ENCODE results near the gene CASZ1.

The CASZ1 gene

GRCh38 chr1:10734375-10734774 lies 62.1 kb downstream of the CASZ1 start:
- peaks cover 3% of the 10 kb centered on the region for H3K4me1 ChIP-seq (ENCODE audit: control insufficient read depth, insufficient read depth, low read depth, low read length)
- DNase-seq, result no peak
- no peak overlapping the region for H2BK5ac ChIP-seq (ENCODE audit: low read depth, low read length, poor library complexity, severe bottlenecking)
- no peak overlapping the region for H2BK120ac ChIP-seq (ENCODE audit: low read depth, low read length)
- no peak overlapping the region for H3K4ac ChIP-seq (ENCODE audit: low read depth in 1 of 2, low read length in 2 of 2)
- H3K36me3 ChIP-seq (ENCODE audit: control insufficient read depth in 1 of 2, insufficient read depth in 2 of 2, low read depth in 1 of 2, low read length in 2 of 2), result no peaks in the 10 kb centered on the region
- H4K91ac ChIP-seq (ENCODE audit: low read length), result no peak overlapping the region
- no peak overlapping the region for H3K4me3 ChIP-seq (ENCODE audit: insufficient read depth in 1 of 2, low read depth in 1 of 2, low read length in 2 of 2)
- no peak overlapping the region for H3K18ac ChIP-seq (ENCODE audit: low read depth in 1 of 2, low read length in 2 of 2)
- no peak overlapping the region for H2BK12ac ChIP-seq (ENCODE audit: low read length in 2 of 2)
- H3K9ac ChIP-seq (ENCODE audit: low read length), result no peak overlapping the region
- H3K14ac ChIP-seq (ENCODE audit: low read length in 2 of 2), result no peak overlapping the region
- no peaks in the 10 kb centered on the region for H3K79me1 ChIP-seq (replicated peaks; ENCODE audit: low read length, poor library complexity, severe bottlenecking)
- no peak overlapping the region for H2AK5ac ChIP-seq (ENCODE audit: low read length, severe bottlenecking)
- 72% methylated on average over 6 of the region's 6 CpGs for WGBS
- H3K27ac ChIP-seq (ENCODE audit: low read length, poor library complexity, severe bottlenecking), result no peak overlapping the region
- peaks cover 43 to 65% of the 10 kb centered on the region in 2 experiments for H3K27me3 ChIP-seq (ENCODE audit: control insufficient read depth in 1 of 2, insufficient read depth in 1 of 2, low read length in 2 of 2)
- no peak overlapping the region for H3K23ac ChIP-seq (ENCODE audit: low read length in 2 of 2)
- no peaks in the 10 kb centered on the region for H3K9me3 ChIP-seq (ENCODE audit: control insufficient read depth, low read length)
- no peak overlapping the region for H4K8ac ChIP-seq (ENCODE audit: low read length)
- no peak overlapping the region for H2AFZ ChIP-seq (ENCODE audit: low read depth, low read length)
- no peak overlapping the region for H3K4me2 ChIP-seq (ENCODE audit: low read length, poor library complexity, severe bottlenecking)
- no peak overlapping the region for H2BK15ac ChIP-seq (ENCODE audit: low read depth, poor library complexity, severe bottlenecking)

- Histone ChIP-seq H3K18ac (ENCODE audit: low read depth in 1 of 2, low read length in 2 of 2) (no peak overlapping the region), H4K8ac (ENCODE audit: low read length) (no peak overlapping the region), H3K9ac (ENCODE audit: low read length) (no peak overlapping the region), H2AFZ (ENCODE audit: low read depth, low read length) (no peak overlapping the region), H3K27ac (ENCODE audit: low read length, poor library complexity, severe bottlenecking) (no peak overlapping the region), H2BK15ac (ENCODE audit: low read depth, poor library complexity, severe bottlenecking) (no peak overlapping the region), H3K4me3 (ENCODE audit: insufficient read depth in 1 of 2, low read depth in 1 of 2, low read length in 2 of 2) (no peak overlapping the region), H3K4ac (ENCODE audit: low read depth in 1 of 2, low read length in 2 of 2) (no peak overlapping the region), H4K91ac (ENCODE audit: low read length) (no peak overlapping the region), H3K27me3 (ENCODE audit: control insufficient read depth in 1 of 2, insufficient read depth in 1 of 2, low read length in 2 of 2) (peaks cover 43 to 61% of the 10 kb centered on the region in 2 experiments), H3K23ac (ENCODE audit: low read length in 2 of 2) (no peak overlapping the region), H3K14ac (ENCODE audit: low read length in 2 of 2) (no peak overlapping the region), H3K9me3 (ENCODE audit: control insufficient read depth, low read length) (no peaks in the 10 kb centered on the region), H2AK5ac (ENCODE audit: low read length, severe bottlenecking) (no peak overlapping the region), H3K79me1 (replicated peaks; ENCODE audit: low read length, poor library complexity, severe bottlenecking) (no peaks in the 10 kb centered on the region), H2BK5ac (ENCODE audit: low read depth, low read length, poor library complexity, severe bottlenecking) (no peak overlapping the region), H2BK120ac (ENCODE audit: low read depth, low read length) (no peak overlapping the region), H3K4me2 (ENCODE audit: low read length, poor library complexity, severe bottlenecking) (no peak overlapping the region), H3K4me1 (ENCODE audit: control insufficient read depth, insufficient read depth, low read depth, low read length) (peaks cover 3% of the 10 kb centered on the region), H3K36me3 (ENCODE audit: control insufficient read depth in 1 of 2, insufficient read depth in 2 of 2, low read depth in 1 of 2, low read length in 2 of 2) (no peaks in the 10 kb centered on the region), H2BK12ac (ENCODE audit: low read length in 2 of 2) (no peak overlapping the region)
- DNase-seq, result no peak
- 78% methylated on average over 11 of the region's 11 CpGs for WGBS
Measured at GRCh38 chr1:10733474-10734366, 62.7 kb downstream of the CASZ1 start.

- no peak overlapping the region for H3K4me3 ChIP-seq (ENCODE audit: insufficient read depth in 1 of 2, low read depth in 1 of 2, low read length in 2 of 2)
- no peak overlapping the region for H2BK5ac ChIP-seq (ENCODE audit: low read depth, low read length, poor library complexity, severe bottlenecking)
- H3K27me3 ChIP-seq (ENCODE audit: control insufficient read depth in 1 of 2, insufficient read depth in 1 of 2, low read length in 2 of 2), result peaks cover 39 to 61% of the 10 kb centered on the region in 2 experiments
- H3K79me1 ChIP-seq (replicated peaks; ENCODE audit: low read length, poor library complexity, severe bottlenecking), result no peaks in the 10 kb centered on the region
- WGBS, result 55% methylated on average over 7 of the region's 7 CpGs
- no peaks in the 10 kb centered on the region for H3K36me3 ChIP-seq (ENCODE audit: control insufficient read depth in 1 of 2, insufficient read depth in 2 of 2, low read depth in 1 of 2, low read length in 2 of 2)
- H2BK15ac ChIP-seq (ENCODE audit: low read depth, poor library complexity, severe bottlenecking), result no peak overlapping the region
- DNase-seq, result peak; percentile 90
- H2BK12ac ChIP-seq (ENCODE audit: low read length in 2 of 2), result no peak overlapping the region
- H3K14ac ChIP-seq (ENCODE audit: low read length in 2 of 2), result no peak overlapping the region
- peaks cover 6% of the 10 kb centered on the region for H3K4me1 ChIP-seq (ENCODE audit: control insufficient read depth, insufficient read depth, low read depth, low read length)
- no peaks in the 10 kb centered on the region for H3K9me3 ChIP-seq (ENCODE audit: control insufficient read depth, low read length)
- no peak overlapping the region for H3K4ac ChIP-seq (ENCODE audit: low read depth in 1 of 2, low read length in 2 of 2)
- H3K18ac ChIP-seq (ENCODE audit: low read depth in 1 of 2, low read length in 2 of 2), result no peak overlapping the region
- no peak overlapping the region for H2AK5ac ChIP-seq (ENCODE audit: low read length, severe bottlenecking)
- H2AFZ ChIP-seq (ENCODE audit: low read depth, low read length), result no peak overlapping the region
- no peak overlapping the region for H3K9ac ChIP-seq (ENCODE audit: low read length)
- no peak overlapping the region for H2BK120ac ChIP-seq (ENCODE audit: low read depth, low read length)
- H4K8ac ChIP-seq (ENCODE audit: low read length), result no peak overlapping the region
- H3K23ac ChIP-seq (ENCODE audit: low read length in 2 of 2), result no peak overlapping the region
- H3K4me2 ChIP-seq (ENCODE audit: low read length, poor library complexity, severe bottlenecking), result no peak overlapping the region
- no peak overlapping the region for H4K91ac ChIP-seq (ENCODE audit: low read length)
- no peak overlapping the region for H3K27ac ChIP-seq (ENCODE audit: low read length, poor library complexity, severe bottlenecking)
Measured at GRCh38 chr1:10730985-10731384, 65.5 kb downstream of the CASZ1 start.

GRCh38 chr1:10728595-10729410 lies 67.6 kb downstream of the CASZ1 start:
- Histone ChIP-seq H2AK5ac (ENCODE audit: low read length, severe bottlenecking) (no peak overlapping the region), H3K9me3 (ENCODE audit: control insufficient read depth, low read length) (no peaks in the 10 kb centered on the region), H3K23ac (ENCODE audit: low read length in 2 of 2) (no peak overlapping the region), H3K14ac (ENCODE audit: low read length in 2 of 2) (no peak overlapping the region), H2BK12ac (ENCODE audit: low read length in 2 of 2) (no peak overlapping the region), H3K4ac (ENCODE audit: low read depth in 1 of 2, low read length in 2 of 2) (no peak overlapping the region), H3K79me1 (replicated peaks; ENCODE audit: low read length, poor library complexity, severe bottlenecking) (no peaks in the 10 kb centered on the region), H3K4me1 (ENCODE audit: control insufficient read depth, insufficient read depth, low read depth, low read length) (peaks cover 6% of the 10 kb centered on the region), H3K27ac (ENCODE audit: low read length, poor library complexity, severe bottlenecking) (no peak overlapping the region), H2BK15ac (ENCODE audit: low read depth, poor library complexity, severe bottlenecking) (no peak overlapping the region), H2BK5ac (ENCODE audit: low read depth, low read length, poor library complexity, severe bottlenecking) (no peak overlapping the region), H2BK120ac (ENCODE audit: low read depth, low read length) (no peak overlapping the region), H3K4me2 (ENCODE audit: low read length, poor library complexity, severe bottlenecking) (no peak overlapping the region), H3K27me3 (ENCODE audit: control insufficient read depth in 1 of 2, insufficient read depth in 1 of 2, low read length in 2 of 2) (peaks cover 31 to 56% of the 10 kb centered on the region in 2 experiments), H3K36me3 (ENCODE audit: control insufficient read depth in 1 of 2, insufficient read depth in 2 of 2, low read depth in 1 of 2, low read length in 2 of 2) (no peaks in the 10 kb centered on the region), H4K91ac (ENCODE audit: low read length) (no peak overlapping the region), H3K4me3 (ENCODE audit: insufficient read depth in 1 of 2, low read depth in 1 of 2, low read length in 2 of 2) (no peak overlapping the region), H3K9ac (ENCODE audit: low read length) (no peak overlapping the region), H2AFZ (ENCODE audit: low read depth, low read length) (no peak overlapping the region), H3K18ac (ENCODE audit: low read depth in 1 of 2, low read length in 2 of 2) (no peak overlapping the region), H4K8ac (ENCODE audit: low read length) (no peak overlapping the region)
- WGBS, result 78% methylated on average over 28 of the region's 31 CpGs
- no peak for DNase-seq

All from mesenchymal stem cell (in vitro differentiated cells and primary cell).